ENCODE results near the gene NKX2-2. TPM values are rescaled to one million over a fixed set of nuclear protein-coding genes. Genes with fewer than 3 reads are reported as not detected.

NKX2-2 gene
- total RNA-seq, 1 donor from 2014 or later, result not detected

- ATAC-seq, result no peak
These were observed 8.0 kb upstream of the NKX2-2 start for GRCh38 chr20:21521596-21522480.

GRCh38 chr20:21520702-21521595 is 7.1 kb upstream of the NKX2-2 start:
- ATAC-seq, result no peak

GRCh38 chr20:21519136-21519584 is 5.3 kb upstream of the NKX2-2 start:
- ATAC-seq, result no peak

- no peak for ATAC-seq
These were observed 4.6 kb upstream of the NKX2-2 start for GRCh38 chr20:21518292-21518991.

- ATAC-seq, result no peak
These were observed 3.9 kb upstream of the NKX2-2 start for GRCh38 chr20:21517566-21518277.

- ATAC-seq, result no peak
These were observed 3.1 kb upstream of the NKX2-2 start for GRCh38 chr20:21516861-21517565.

- no peak for ATAC-seq
These were observed 2.3 kb upstream of the NKX2-2 start for GRCh38 chr20:21516180-21516567.

- no peak for ATAC-seq
These were observed 1.7 kb upstream of the NKX2-2 start for GRCh38 chr20:21515300-21516179.

GRCh38 chr20:21514553-21515251 is 838 bp upstream of the NKX2-2 start:
- ATAC-seq, result no peak

- no peak for ATAC-seq
These were observed 642 bp downstream of the NKX2-2 start for GRCh38 chr20:21513181-21513663.

- ATAC-seq, result no peak
These were observed 1.2 kb downstream of the NKX2-2 start for GRCh38 chr20:21512634-21513180.

GRCh38 chr20:21511850-21512633 is 1.8 kb downstream of the NKX2-2 start:
- no peak for ATAC-seq

- ATAC-seq, result no peak
These were observed 2.4 kb downstream of the NKX2-2 start for GRCh38 chr20:21511485-21511849.

GRCh38 chr20:21510414-21511384 is 3.2 kb downstream of the NKX2-2 start:
- ATAC-seq, result no peak

GRCh38 chr20:21509597-21510371 is 4.1 kb downstream of the NKX2-2 start:
- ATAC-seq, result no peak

- ATAC-seq, result no peak
These were observed 4.7 kb downstream of the NKX2-2 start for GRCh38 chr20:21509079-21509596.
